Lower leg skin (tissue), 3 donors: ENCODE data around the gene SLC6A5.

Experiments
- POLR2A ChIP-seq, 2 donors: fragments of 450-650 bp; IDR thresholded peaks; one replicate each; pipeline ENCODE4 v1.6.1; 2016 to 2017; ENCODE audit warnings: antibody characterized with exemption in 2 of 2, mild to moderate bottlenecking in 1 of 2, moderate library complexity in 1 of 2
- TF ChIP-seq, protein P1 (sequence below), 3 donors: fragments of 450-650 bp; IDR thresholded peaks; one replicate each; pipeline ENCODE4 v1.5.1; 2016; ENCODE audit warnings: antibody characterized with exemption in 3 of 3, mild to moderate bottlenecking in 3 of 3, moderate library complexity in 2 of 3

GRCh38 chr11:20688761-20689160 lies 89.4 kb downstream of the SLC6A5 start:
- no peak for TF ChIP-seq POLR2A (IDR thresholded peaks at IDR 0.05)
- TF ChIP-seq, protein P1, sequence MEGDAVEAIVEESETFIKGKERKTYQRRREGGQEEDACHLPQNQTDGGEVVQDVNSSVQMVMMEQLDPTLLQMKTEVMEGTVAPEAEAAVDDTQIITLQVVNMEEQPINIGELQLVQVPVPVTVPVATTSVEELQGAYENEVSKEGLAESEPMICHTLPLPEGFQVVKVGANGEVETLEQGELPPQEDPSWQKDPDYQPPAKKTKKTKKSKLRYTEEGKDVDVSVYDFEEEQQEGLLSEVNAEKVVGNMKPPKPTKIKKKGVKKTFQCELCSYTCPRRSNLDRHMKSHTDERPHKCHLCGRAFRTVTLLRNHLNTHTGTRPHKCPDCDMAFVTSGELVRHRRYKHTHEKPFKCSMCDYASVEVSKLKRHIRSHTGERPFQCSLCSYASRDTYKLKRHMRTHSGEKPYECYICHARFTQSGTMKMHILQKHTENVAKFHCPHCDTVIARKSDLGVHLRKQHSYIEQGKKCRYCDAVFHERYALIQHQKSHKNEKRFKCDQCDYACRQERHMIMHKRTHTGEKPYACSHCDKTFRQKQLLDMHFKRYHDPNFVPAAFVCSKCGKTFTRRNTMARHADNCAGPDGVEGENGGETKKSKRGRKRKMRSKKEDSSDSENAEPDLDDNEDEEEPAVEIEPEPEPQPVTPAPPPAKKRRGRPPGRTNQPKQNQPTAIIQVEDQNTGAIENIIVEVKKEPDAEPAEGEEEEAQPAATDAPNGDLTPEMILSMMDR (IDR thresholded peaks at IDR 0.05) = no peak
